Chondrocyte (in vitro differentiated cells): ENCODE data around the gene KMT5B. TPM values are rescaled to one million over a fixed set of nuclear protein-coding genes. Genes with fewer than 3 reads are reported as not detected.
A peak's percentile ranks its signal among the peaks of the same experiment; 100 is the strongest.

Experiments
- DNase-seq: peaks from one replicate; pipeline ENCODE4 v3.0.0; 2021; ENCODE audit warnings: mixed read lengths, low spot score
- H3K27ac Mint-ChIP-seq: one replicate; pipeline ENCODE4 v1.8.0; 2021; ENCODE audit warnings: mild to moderate bottlenecking, moderate library complexity, mixed read lengths; ENCODE audit not compliant: unreplicated experiment
- H3K27me3 Mint-ChIP-seq: 2 replicates; pipeline ENCODE4 v1.8.0; 2021; ENCODE audit warnings: low read depth, mixed read lengths
- H3K36me3 Mint-ChIP-seq: 2 replicates; pipeline ENCODE4 v1.8.0; 2021; ENCODE audit warnings: low read depth, mixed read lengths
- H3K4me1 Mint-ChIP-seq: 2 replicates; pipeline ENCODE4 v1.8.0; 2021; ENCODE audit warnings: low read depth, mild to moderate bottlenecking, mixed read lengths
- H3K4me3 Mint-ChIP-seq: one replicate; pipeline ENCODE4 v1.8.0; 2021; ENCODE audit warnings: mild to moderate bottlenecking, moderate library complexity, mixed read lengths; ENCODE audit not compliant: unreplicated experiment
- H3K9me3 Mint-ChIP-seq: 2 replicates; pipeline ENCODE4 v1.8.0; 2021; ENCODE audit warnings: low read depth, mixed read lengths
- long read RNA-seq: library from polyadenylated mRNA; stranded (forward); transcript quantifications from one replicate; pipeline ENCODE4 v2.0.0, GENCODE V29; 2021
- total RNA-seq: library from RNA; stranded (reverse); gene quantifications from 3 replicates; pipeline ENCODE4 v1.2.1, GENCODE V29; 2021
- TF ChIP-seq, protein P1 (sequence below): fragments of 200-600 bp; sonication (generic); IDR thresholded peaks from 2 replicates; pipeline ENCODE4 v1.5.0; 2021; ENCODE audit warnings: antibody characterized with exemption, mild to moderate bottlenecking, moderate library complexity

KMT5B gene
- 40.8 to 44.4 TPM (median 41.2 TPM) in 3 replicates for total RNA-seq
- long read RNA-seq, partial matches to known transcripts = 21 of 73 reads
- long read RNA-seq, other reads (novel, unspliced or antisense) = 51 of 73 reads

GRCh38 chr11:68213135-68213515 lies at the start of gene KMT5B:
Gene KMT5B (minus strand): TSS chr11:68213296. CDS start chr11:68190076, 23,220 bp downstream.
- no peaks in the 10 kb centered on the region for H3K36me3 Mint-ChIP-seq
- TF ChIP-seq, protein P1, sequence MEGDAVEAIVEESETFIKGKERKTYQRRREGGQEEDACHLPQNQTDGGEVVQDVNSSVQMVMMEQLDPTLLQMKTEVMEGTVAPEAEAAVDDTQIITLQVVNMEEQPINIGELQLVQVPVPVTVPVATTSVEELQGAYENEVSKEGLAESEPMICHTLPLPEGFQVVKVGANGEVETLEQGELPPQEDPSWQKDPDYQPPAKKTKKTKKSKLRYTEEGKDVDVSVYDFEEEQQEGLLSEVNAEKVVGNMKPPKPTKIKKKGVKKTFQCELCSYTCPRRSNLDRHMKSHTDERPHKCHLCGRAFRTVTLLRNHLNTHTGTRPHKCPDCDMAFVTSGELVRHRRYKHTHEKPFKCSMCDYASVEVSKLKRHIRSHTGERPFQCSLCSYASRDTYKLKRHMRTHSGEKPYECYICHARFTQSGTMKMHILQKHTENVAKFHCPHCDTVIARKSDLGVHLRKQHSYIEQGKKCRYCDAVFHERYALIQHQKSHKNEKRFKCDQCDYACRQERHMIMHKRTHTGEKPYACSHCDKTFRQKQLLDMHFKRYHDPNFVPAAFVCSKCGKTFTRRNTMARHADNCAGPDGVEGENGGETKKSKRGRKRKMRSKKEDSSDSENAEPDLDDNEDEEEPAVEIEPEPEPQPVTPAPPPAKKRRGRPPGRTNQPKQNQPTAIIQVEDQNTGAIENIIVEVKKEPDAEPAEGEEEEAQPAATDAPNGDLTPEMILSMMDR = no peak
- no peaks in the 10 kb centered on the region for H3K27me3 Mint-ChIP-seq
- peak within 1 kb of the TSS; percentile 91 for H3K27ac Mint-ChIP-seq
- H3K9me3 Mint-ChIP-seq = no peaks in the 10 kb centered on the region
- H3K4me3 Mint-ChIP-seq = peak within 1 kb of the TSS; percentile 89
- H3K4me1 Mint-ChIP-seq = peaks cover 47% of the 10 kb centered on the region
- DNase-seq = no peak

- Mint-ChIP-seq H3K9me3 (no peaks in the 10 kb centered on the region), H3K4me3 (no peak overlapping the region), H3K27ac (no peak overlapping the region), H3K36me3 (peaks cover 31% of the 10 kb centered on the region), H3K27me3 (no peaks in the 10 kb centered on the region), H3K4me1 (peaks cover 3% of the 10 kb centered on the region)
- TF ChIP-seq, protein P1 = no peak
- no peak for DNase-seq
Observed at GRCh38 chr11:68262544-68262827, 49.4 kb upstream of the KMT5B start.

DNA sequence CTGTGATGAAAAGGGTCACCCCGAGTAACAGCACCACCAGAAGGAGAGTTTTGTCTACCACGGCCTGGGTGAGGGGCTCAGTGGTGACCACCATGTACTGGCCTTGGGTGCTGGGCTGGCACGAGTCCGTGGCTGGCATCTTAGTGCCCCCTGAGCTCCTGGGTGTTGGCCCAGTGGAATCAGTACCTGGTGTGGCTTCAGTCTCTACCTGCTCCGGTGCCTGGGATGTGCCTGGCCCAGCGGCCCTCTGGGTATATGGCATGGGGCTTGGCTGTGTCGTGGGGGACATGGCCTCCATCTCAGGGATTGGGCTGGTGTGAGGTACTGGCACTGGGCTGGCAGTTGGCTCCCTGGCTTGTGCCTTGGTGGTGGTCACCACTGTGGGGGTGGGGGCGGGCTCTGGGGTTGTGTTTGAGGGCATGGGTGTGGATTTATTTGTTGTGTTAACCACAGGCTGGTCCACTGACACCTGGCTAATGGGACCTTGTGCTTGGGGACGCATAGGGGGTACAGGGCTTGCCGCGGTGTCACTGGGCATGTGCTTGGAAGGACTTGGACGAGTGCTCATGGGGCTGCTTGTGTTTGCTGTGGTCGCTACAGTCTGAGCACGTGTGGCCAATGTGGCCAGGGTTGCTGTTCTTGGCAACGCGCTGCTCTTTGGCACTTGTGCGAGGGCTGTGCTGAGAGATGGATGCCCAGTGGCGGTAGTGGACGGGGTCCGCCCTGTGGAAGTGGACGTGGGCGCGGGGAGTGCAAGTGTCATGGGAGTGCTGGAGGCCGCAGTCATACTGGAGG lies 48.9 kb upstream of the KMT5B start:
- TF ChIP-seq, protein P1 = no peak

DNA sequence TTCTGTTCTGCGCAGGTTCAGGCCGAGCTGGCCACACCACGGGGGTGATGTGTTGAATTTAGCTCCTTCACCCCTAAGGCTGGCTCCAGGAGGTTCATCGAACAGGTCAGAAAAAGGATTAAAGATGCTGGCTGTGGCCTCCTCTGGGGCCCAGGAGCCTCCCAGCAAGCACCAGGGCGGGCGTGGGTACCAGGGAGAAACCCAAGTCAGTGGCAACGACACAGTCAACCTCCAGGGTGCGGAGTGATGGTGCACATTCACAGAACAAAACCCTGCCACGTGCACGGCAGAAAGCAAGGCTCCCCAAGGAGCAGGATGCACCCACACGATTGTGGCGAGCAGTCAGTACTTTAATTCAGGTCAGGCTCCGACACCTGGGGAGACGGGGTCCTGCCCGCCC lies 47.9 kb upstream of the KMT5B start:
- H3K36me3 Mint-ChIP-seq = peaks cover 26% of the 10 kb centered on the region
- peaks cover 17% of the 10 kb centered on the region for H3K4me1 Mint-ChIP-seq
- no peak overlapping the region for H3K4me3 Mint-ChIP-seq
- no peaks in the 10 kb centered on the region for H3K9me3 Mint-ChIP-seq
- H3K27ac Mint-ChIP-seq = no peak overlapping the region
- no peak for DNase-seq
- H3K27me3 Mint-ChIP-seq = no peaks in the 10 kb centered on the region
- TF ChIP-seq, protein P1 = no peak

More for the DNA sequence above, 48.9 kb upstream of the KMT5B start:
- Mint-ChIP-seq H3K4me1 (peaks cover 8% of the 10 kb centered on the region), H3K9me3 (no peaks in the 10 kb centered on the region), H3K4me3 (no peak overlapping the region), H3K27ac (no peak overlapping the region), H3K27me3 (no peaks in the 10 kb centered on the region), H3K36me3 (peaks cover 29% of the 10 kb centered on the region)
- no peak for DNase-seq

GRCh38 chr11:68260484-68260883 lies 47.4 kb upstream of the KMT5B start:
- peaks cover 23% of the 10 kb centered on the region for H3K4me1 Mint-ChIP-seq
- H3K9me3 Mint-ChIP-seq = no peaks in the 10 kb centered on the region
- H3K4me3 Mint-ChIP-seq = no peak overlapping the region
- DNase-seq = no peak
- no peaks in the 10 kb centered on the region for H3K27me3 Mint-ChIP-seq
- TF ChIP-seq, protein P1 = no peak
- H3K36me3 Mint-ChIP-seq = peaks cover 26% of the 10 kb centered on the region
- no peak overlapping the region for H3K27ac Mint-ChIP-seq
